HG03442 (cell line): ENCODE measurements around the gene ZNF860.
"Not testable (repeated sequence)": the region's sequence is repeated elsewhere in the genome, so short reads cannot be mapped to it uniquely, and the experiment has no call there.

ENCODE experiments used
- ATAC-seq: cut with Tn5 transposase; IDR thresholded peaks from one replicate; pipeline ENCODE4 v1.9.1; 2021; ENCODE audit warnings: mild to moderate bottlenecking, moderate library complexity; ENCODE audit not compliant: unreplicated experiment

ZNF860 gene

GRCh38 chr3:31960793-31961431 lies 20.6 kb upstream of the ZNF860 start:
- ATAC-seq, result no peak

- no peak for ATAC-seq
Observed at GRCh38 chr3:31962801-31963205, 18.7 kb upstream of the ZNF860 start.

GRCh38 chr3:31966978-31967591 lies 14.5 kb upstream of the ZNF860 start:
- ATAC-seq, result no peak

- no peak for ATAC-seq
Observed at GRCh38 chr3:31967592-31967991, 14.0 kb upstream of the ZNF860 start.

- no peak for ATAC-seq
Observed at GRCh38 chr3:31968369-31968926, 13.1 kb upstream of the ZNF860 start.

- no peak for ATAC-seq
Observed at GRCh38 chr3:31968927-31969418, 12.6 kb upstream of the ZNF860 start.

GRCh38 chr3:31971607-31972006 lies 9.9 kb upstream of the ZNF860 start:
- no peak for ATAC-seq

- ATAC-seq, result no peak
Observed at GRCh38 chr3:31973081-31973480, 8.5 kb upstream of the ZNF860 start.

GRCh38 chr3:31973837-31974236 lies 7.7 kb upstream of the ZNF860 start:
- ATAC-seq, result no peak

- no peak for ATAC-seq
Observed at GRCh38 chr3:31974471-31974870, 7.1 kb upstream of the ZNF860 start.

- no peak for ATAC-seq
Observed at GRCh38 chr3:31974964-31975363, 6.6 kb upstream of the ZNF860 start.

- ATAC-seq, result no peak
Observed at GRCh38 chr3:31976302-31976701, 5.2 kb upstream of the ZNF860 start.

GRCh38 chr3:31977736-31978135 lies 3.8 kb upstream of the ZNF860 start:
- no peak for ATAC-seq

GRCh38 chr3:31978553-31978952 lies 3.0 kb upstream of the ZNF860 start:
- no peak for ATAC-seq

GRCh38 chr3:31979001-31979697 lies 2.4 kb upstream of the ZNF860 start:
- ATAC-seq, result peak; percentile 80

GRCh38 chr3:31980530-31981205 lies 882 bp upstream of the ZNF860 start:
- peak; percentile 31 for ATAC-seq

- no peak for ATAC-seq
Observed at GRCh38 chr3:31984321-31984720, 2.8 kb downstream of the ZNF860 start.

- ATAC-seq, result no peak
Observed at GRCh38 chr3:31985831-31986230, 4.3 kb downstream of the ZNF860 start.

GRCh38 chr3:31988271-31988670 lies 6.7 kb downstream of the ZNF860 start:
- ATAC-seq, result no peak

- not testable (repeated sequence) for ATAC-seq
Observed at GRCh38 chr3:31992995-31993394, 11.4 kb downstream of the ZNF860 start.

GRCh38 chr3:31993843-31994242 lies 12.3 kb downstream of the ZNF860 start:
- no peak for ATAC-seq
